ENCODE data around the gene CSNK1G2. TPM values are rescaled to one million over a fixed set of nuclear protein-coding genes. Genes with fewer than 3 reads are reported as not detected.
A peak's percentile ranks its signal among the peaks of the same experiment; 100 is the strongest.

The CSNK1G2 gene
- total RNA-seq, 6 experiments from 2014 or later: 44.8 to 52.0 (median 51.1) TPM

DNA sequence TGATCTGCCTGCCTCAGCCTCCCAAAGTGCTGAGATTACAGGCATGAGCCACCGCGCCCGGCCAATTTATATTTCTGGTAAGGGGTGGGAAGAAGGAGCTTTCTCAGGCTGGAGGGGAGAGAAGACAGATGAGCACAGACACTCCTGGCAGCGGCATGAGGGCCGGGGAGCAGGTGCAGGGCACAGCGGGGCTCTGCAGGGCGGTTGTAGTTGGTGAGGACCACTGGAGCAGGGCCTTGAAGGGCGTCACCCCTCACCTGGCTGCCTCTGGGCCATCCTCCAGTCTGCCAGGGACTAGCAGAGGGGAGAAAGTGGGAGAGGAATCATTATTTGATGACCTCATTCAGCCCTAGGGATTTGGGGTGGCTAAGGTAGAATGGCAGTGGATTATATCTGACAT, 8.6 kb upstream of the CSNK1G2 start:
- Mint-ChIP-seq H3K27me3 (ENCODE audit: insufficient read depth) (peaks cover 2% of the 10 kb centered on the region; the same call in 1 of the 2 replicates), H3K4me3 (no peak overlapping the region), H3K9me3 (peaks cover 22% of the 10 kb centered on the region), H3K4me1 (ENCODE audit: low read depth) (peaks cover 12% of the 10 kb centered on the region), H3K27ac (no peak overlapping the region), H3K36me3 (ENCODE audit: low read depth) (peaks cover 9% of the 10 kb centered on the region)
- TF ChIP-seq, protein P1, sequence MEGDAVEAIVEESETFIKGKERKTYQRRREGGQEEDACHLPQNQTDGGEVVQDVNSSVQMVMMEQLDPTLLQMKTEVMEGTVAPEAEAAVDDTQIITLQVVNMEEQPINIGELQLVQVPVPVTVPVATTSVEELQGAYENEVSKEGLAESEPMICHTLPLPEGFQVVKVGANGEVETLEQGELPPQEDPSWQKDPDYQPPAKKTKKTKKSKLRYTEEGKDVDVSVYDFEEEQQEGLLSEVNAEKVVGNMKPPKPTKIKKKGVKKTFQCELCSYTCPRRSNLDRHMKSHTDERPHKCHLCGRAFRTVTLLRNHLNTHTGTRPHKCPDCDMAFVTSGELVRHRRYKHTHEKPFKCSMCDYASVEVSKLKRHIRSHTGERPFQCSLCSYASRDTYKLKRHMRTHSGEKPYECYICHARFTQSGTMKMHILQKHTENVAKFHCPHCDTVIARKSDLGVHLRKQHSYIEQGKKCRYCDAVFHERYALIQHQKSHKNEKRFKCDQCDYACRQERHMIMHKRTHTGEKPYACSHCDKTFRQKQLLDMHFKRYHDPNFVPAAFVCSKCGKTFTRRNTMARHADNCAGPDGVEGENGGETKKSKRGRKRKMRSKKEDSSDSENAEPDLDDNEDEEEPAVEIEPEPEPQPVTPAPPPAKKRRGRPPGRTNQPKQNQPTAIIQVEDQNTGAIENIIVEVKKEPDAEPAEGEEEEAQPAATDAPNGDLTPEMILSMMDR (IDR thresholded peaks at IDR 0.05): no peak
- DNase-seq: no peak

DNA sequence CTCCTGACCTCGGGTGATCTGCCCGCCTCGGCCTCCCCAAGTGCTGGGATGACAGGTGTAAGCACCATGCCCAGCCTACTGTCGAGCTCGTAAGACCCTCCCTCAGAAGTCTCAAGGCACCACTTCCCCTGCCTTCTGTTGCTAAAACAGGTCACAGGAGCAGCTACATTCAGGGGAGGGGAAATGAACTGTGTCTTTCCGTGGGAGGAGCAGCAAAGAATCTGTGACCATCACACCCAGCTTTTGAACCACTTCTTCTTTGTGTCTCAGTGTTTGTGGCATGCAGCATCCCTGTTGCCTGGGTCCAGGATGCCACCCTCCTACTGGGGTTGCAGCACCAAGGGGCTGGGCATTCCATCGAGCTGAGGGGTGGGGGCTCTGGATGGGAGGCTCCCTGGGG, 7.7 kb upstream of the CSNK1G2 start:
- H3K27ac Mint-ChIP-seq: no peak overlapping the region
- H3K9me3 Mint-ChIP-seq: peaks cover 22% of the 10 kb centered on the region
- H3K4me3 Mint-ChIP-seq: no peak overlapping the region
- peaks cover 4% of the 10 kb centered on the region; the same call in 1 of the 2 replicates for H3K27me3 Mint-ChIP-seq (ENCODE audit: insufficient read depth)
- TF ChIP-seq, protein P1 (IDR thresholded peaks at IDR 0.05): no peak
- H3K4me1 Mint-ChIP-seq (ENCODE audit: low read depth): peaks cover 12% of the 10 kb centered on the region
- H3K36me3 Mint-ChIP-seq (ENCODE audit: low read depth): peaks cover 9% of the 10 kb centered on the region
- DNase-seq: no peak

DNA sequence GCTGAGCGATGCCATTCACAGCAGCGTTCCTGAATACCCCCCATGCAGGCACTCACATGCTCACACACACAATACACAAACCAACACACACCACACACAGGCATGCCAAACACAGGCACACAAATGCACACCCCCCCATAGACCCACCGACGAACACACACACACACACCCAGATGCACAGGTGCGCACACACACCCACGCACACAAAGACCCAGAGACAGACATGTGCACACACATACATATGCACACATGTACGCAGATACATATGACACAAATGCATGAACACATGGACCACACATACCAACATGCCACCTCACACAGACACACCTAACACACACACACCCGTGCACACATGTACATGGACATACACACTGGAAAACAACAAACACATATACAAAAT, 7.0 kb upstream of the CSNK1G2 start:
- TF ChIP-seq, protein P1 (IDR thresholded peaks at IDR 0.05): no peak
- peaks cover 22% of the 10 kb centered on the region for H3K9me3 Mint-ChIP-seq
- no peak overlapping the region for H3K4me3 Mint-ChIP-seq
- no peak for DNase-seq
- H3K27ac Mint-ChIP-seq: no peak overlapping the region
- peaks cover 9% of the 10 kb centered on the region for H3K36me3 Mint-ChIP-seq (ENCODE audit: low read depth)
- H3K27me3 Mint-ChIP-seq (ENCODE audit: insufficient read depth): peaks cover 4% of the 10 kb centered on the region; the same call in 1 of the 2 replicates
- peaks cover 12% of the 10 kb centered on the region for H3K4me1 Mint-ChIP-seq (ENCODE audit: low read depth)

DNA sequence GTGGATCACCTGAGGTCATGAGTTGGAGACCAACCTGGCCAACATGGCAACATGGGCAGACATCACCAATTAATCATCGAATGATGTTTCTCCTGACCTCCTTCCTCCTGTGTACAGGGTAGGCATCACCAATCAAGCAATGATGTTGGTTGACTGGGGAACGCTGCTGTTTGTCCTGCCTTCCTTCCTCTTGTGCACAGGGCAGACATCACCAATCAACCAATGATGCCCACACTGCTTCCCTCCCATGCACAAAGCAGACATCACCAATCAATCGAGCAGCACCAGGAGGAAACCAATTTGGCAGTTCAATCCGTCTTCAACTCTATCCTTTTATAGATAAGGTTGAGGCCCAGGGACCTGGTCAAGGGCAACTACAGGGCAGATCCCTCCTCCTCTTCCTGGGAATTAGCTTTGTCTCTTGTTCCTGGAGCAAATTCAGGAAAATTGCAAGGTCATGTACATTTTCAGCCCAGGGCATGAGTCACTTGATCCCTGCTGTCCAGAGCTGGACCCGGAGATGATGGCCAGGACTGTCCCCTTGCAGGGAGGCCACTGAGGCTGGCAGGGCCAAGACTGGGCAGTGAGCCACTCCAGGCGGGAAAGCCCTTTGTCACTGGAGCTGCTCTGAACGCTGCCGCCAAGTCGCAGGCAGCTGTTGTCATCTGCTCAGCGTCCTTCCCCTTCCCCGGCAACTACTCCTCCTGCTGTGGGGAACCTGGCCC, 5.3 kb upstream of the CSNK1G2 start:
- H3K27ac Mint-ChIP-seq: no peak overlapping the region
- H3K4me3 Mint-ChIP-seq: no peak overlapping the region
- H3K4me1 Mint-ChIP-seq (ENCODE audit: low read depth): peaks cover 7% of the 10 kb centered on the region
- peaks cover 4% of the 10 kb centered on the region; the same call in 1 of the 2 replicates for H3K27me3 Mint-ChIP-seq (ENCODE audit: insufficient read depth)
- peak; percentile 30 for DNase-seq
- peaks cover 22% of the 10 kb centered on the region for H3K9me3 Mint-ChIP-seq
- H3K36me3 Mint-ChIP-seq (ENCODE audit: low read depth): peaks cover 9% of the 10 kb centered on the region
- TF ChIP-seq, protein P1 (IDR thresholded peaks at IDR 0.05): no peak

DNA sequence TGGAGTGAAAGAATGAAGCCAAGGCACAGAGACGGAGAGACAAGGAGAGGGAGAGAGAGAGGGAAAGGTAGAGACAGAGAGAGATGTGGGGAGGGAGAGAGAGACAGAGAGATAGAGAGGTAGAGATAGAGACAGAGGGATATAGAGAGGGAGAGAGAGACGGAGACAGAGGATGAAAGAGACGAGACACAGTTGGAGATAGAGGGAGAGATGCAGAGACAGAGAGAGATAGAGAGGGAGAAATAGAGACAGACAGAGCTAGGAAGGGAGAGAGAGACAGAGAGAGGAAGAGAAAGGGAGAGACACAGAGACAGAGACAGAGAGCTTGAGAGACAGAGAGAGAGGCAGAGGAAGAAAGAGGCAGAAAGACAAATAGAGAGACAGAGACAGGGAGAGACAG, 4.5 kb upstream of the CSNK1G2 start:
- peaks cover 7% of the 10 kb centered on the region for H3K4me1 Mint-ChIP-seq (ENCODE audit: low read depth)
- no peak overlapping the region for H3K4me3 Mint-ChIP-seq
- DNase-seq: no peak
- peaks cover 21% of the 10 kb centered on the region for H3K9me3 Mint-ChIP-seq
- H3K27me3 Mint-ChIP-seq (ENCODE audit: insufficient read depth): peaks cover 4% of the 10 kb centered on the region; the same call in 1 of the 2 replicates
- peaks cover 9% of the 10 kb centered on the region for H3K36me3 Mint-ChIP-seq (ENCODE audit: low read depth)
- H3K27ac Mint-ChIP-seq: no peak overlapping the region; the same call in 1 of the 2 replicates
- TF ChIP-seq, protein P1 (IDR thresholded peaks at IDR 0.05): no peak
